Activated CD8-positive, alpha-beta memory T cell treated with anti-CD3 and anti-CD28 coated beads, Interleukin-2, amount 50 U/mL, for 48 hours (primary cell): ENCODE data around the gene LTB.
"Not testable (repeated sequence)": the region's sequence is repeated elsewhere in the genome, so short reads cannot be mapped to it uniquely, and the experiment has no call there.

Source experiments
- DNase-seq: peaks from one replicate; pipeline ENCODE4 v3.0.0-alpha.2; 2020

The LTB gene

DNA sequence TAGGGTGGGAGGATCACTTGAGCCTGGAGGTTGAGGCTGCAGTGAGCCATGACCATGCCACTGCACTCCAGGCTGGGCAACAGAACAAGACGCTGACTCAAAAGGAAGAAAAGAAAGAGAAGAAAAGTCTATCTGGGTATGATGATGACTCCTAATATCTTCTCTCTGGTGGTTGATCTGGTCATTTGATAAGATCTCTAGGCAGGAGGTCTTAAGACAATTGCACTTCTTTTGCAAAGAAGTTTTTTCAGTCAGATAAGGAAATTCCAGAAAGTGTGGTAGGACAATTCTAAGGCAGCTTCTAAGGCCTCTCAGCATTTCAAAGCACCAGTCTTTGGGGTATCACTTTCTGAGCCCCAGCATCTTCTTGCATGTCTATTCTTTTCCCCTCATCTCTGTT lies 25.1 kb upstream of the LTB start:
- no peak for DNase-seq

DNA sequence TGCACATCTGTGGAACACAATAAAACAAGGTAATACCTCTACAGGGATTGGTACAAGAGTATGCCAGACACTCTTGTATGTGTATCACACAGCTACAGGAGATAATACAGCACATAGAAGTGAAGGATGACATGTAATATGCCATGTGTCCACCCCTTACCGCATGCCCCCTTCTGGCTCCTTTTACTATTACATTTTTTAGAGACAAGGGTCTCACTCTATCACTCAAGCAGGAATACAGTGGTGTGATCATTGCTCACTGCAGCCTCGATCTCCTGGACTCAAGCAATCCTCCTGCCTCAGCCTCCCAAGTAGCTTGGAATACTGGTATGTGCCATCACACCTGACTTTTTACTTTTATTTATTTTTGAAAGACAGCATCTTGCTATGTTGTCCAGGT lies 14.8 kb upstream of the LTB start:
- DNase-seq = no peak

DNA sequence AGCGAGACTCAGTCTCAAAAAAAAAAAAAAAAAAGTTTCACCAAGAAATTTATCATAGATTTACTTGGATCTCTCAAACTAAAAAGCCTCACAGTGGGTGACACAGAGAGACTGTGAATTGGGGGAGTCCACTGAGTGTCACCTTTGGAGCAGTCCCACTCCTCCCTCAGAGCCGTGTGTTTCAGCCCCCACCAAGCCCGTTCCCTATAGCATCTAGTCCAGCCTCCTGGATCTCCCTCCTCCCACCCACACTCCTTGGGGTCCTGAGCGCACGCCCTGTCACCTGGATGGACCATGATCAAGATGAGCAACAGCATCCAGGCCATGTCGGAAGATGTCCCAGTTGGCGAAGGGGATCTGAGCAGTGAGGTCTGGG lies 10.2 kb upstream of the LTB start:
- DNase-seq = no peak

DNA sequence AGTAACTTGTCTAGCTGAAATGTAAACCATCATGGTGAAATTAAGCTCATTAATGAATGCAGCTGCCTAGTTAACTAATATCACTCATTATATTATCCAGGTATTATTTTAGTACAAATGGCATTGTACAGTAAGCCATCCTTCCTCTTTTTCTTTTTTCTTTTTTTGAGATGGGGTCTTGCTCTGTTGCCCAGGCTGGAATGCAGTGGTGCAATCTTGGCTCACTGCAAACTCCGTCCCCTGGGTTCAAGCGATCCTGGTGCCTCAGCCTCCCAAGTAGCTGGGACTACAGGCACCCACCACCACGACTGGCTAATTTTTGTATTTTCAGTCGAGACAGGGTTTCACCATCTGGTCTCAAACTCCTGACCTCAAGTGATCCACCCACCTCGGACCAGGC lies 8.5 kb upstream of the LTB start:
- not testable (repeated sequence) for DNase-seq

DNA sequence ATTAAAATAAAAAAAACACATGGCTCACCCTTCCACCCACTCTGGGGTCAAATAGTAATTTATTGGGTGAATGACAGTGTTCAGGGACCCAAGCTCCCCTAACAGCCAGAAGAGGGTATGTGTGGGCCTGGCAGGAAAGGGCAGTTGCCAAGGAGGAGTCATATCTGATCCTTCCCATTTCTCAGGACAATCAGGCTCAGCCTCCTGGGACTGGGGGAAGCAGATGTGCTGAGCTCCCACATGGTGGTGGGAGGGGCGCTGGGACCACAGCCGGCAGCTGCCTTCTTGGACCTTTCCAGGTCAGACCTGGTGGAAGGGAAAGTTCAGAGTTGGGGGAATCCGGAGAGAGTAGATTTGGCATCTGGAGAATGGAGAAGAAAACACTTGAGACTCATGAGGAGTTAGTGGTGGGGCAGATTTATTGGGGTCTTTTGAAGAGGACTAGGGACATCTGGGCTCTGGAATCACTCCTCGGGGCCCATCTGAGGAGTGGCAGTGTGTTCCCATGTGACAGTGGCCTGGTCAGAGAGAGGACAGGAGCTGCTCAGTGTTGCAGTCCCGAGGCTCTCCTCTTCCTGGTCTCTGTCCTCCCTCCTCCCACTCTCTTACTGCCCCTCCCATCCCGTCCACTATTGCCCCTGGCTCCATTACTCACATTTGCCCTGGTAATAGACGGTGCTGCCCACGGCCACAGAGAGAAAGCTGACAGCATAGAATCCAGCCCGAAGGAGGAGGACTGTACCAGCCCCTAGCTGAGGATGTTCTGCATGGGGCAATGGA lies 6.8 kb upstream of the LTB start:
- no peak for DNase-seq

DNA sequence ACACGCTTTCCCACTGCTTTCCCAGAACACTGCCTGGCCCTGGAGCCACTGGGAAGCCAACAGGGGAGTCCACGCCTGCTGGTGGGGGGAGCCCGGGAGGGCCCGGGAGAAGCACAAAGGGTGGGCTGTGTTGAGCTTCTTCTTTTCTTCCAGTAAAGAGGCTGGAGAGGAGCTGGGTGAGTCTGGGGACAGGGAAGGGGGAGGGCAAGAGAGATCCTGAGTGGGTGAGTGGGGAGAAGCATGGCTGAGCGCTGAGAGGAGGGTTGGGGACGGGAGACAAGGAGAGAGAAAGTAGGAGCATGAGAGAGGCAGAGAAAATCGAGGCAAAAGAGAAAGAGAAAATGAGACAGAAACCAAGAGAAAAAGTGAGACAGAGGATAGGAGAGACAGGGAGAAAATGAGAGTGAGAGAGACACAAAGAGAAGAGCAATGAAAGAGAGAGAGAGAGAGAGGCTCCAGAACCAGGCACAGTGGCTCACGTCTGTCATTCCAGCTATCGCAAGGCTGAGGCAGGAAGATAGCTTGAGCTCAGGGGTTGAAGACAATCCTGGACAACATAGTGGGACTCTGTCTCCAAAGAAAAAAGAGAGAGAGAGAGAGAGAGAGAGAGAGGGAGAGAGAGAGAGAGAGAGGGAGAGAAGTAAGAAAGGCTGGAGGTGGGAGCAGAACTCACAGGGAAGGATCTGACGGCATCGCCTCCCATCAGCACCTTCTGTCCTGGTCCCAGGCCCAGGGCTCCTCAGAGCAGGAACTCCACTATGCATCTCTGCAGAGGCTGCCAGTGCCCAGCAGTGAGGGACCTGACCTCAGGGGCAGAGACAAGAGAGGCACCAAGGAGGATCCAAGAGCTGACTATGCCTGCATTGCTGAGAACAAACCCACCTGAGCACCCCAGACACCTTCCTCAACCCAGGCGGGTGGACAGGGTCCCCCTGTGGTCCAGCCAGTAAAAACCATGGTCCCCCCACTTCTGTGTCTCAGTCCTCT lies 5.9 kb upstream of the LTB start:
- no peak for DNase-seq

DNA sequence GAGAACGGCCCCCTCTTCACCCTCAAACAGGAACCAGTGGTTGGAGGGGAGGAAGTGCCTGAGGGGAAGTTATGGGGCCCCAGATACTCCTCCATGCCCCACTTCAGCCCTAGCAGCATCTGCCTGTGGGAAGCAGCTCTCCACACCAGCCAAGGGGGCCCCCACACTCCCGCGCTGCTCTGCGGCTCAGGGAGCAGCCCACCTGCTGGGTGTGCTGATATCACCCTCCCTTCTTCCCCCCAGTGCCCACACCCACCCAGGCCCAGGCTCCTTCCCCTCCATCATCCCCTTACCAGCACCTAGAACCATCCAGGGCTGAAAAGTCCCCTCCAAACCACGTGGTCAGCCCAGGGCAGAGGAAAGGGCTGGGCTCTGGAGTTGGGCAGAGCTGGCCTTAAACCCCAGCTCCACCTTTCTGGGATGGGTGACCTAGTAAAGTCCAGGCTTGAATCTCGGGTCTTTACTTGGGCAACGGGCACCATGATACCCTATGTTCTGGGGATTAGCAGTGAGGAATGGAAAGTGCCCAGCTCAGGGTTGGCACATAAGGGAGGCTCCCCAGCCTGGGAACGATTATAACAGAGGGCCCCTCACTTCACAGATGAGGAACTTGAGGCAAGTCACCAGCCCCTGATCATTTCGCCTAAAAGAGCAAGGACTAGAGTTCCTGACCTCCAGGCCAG lies 4.5 kb upstream of the LTB start:
- DNase-seq = no peak

DNA sequence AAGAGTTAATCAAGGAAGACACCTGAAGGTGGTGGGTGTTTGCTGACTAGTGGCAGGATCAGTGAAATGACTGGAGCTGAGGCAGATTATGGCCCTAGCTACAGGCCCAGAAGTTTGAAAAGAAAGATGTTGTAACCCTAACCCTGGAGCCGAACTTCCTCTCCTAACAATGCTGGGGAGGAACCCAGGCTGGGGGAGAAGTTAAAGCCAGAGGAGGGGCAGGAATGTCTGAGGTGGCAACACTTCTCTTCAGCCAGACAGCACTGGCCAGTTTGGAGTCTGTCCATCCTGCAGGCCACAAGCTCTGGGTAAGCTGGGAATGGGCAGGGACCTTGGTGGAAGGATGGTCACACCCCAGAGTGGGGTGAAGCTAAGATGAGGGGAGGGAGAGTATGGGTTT lies 3.8 kb upstream of the LTB start, which contains the start of gene LST1:
TSS of gene LST1 (plus strand) at position 270 of the 400 bp plus-strand sequence. CDS start 1,023 bp downstream, outside the sequence.
- no peak for DNase-seq

DNA sequence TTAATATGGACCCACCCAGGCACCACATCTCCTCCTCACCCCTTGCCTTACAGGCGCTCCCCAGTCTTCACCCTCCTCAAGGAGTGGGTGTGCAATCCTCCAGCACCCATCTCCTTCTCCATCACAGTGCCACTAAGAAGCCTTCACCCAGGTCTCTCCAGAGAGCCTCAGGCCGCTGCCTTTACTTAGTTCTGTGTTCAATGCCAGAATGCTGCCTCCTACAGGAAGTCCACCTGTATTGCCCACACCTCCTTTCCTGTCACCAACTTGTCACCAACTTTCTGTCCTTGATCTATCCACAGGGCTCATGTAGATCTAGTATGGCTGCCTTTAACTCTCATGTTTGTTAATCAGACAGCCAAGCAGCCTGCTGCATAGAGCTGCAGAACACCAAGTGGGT lies 3.3 kb upstream of the LTB start:
- DNase-seq = no peak

DNA sequence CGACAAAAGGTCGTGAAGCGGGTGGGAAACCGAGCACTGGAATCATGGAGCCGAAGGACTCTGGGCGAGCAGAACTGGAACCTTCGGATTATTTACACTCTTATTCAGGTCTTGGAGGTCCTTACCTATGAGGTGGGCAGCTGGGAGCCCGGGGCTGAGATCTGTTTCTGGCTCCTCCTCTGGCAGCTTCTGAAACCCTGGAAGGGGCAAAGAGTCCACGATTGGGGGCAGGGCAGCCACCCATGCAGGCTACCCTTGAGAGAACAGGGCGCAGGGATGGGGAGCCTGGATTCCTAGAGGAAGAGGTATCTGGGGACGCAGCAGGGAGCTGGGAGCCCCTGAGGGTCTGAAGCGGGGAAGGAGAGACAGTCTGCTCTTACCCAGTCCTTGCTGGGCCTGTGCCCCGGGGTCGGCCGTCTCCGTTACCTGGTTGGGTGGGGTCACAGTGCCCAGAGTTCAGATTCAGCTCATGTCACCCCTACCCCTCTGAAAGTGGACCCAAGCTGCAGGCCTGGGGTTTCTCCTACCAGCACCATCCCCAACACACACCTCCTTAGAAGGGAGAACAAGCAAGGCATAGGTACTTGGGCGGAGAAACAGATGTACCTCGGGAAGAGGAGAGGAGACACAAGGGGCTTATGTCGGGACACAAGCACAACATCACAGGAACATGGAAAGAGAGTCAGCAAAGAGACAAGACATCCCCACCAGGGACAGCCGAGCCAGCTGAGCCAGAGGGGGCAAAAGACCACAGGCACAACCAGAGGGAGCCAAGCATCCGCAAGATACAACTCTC lies 592 bp downstream of the LTB start:
- no peak for DNase-seq

DNA sequence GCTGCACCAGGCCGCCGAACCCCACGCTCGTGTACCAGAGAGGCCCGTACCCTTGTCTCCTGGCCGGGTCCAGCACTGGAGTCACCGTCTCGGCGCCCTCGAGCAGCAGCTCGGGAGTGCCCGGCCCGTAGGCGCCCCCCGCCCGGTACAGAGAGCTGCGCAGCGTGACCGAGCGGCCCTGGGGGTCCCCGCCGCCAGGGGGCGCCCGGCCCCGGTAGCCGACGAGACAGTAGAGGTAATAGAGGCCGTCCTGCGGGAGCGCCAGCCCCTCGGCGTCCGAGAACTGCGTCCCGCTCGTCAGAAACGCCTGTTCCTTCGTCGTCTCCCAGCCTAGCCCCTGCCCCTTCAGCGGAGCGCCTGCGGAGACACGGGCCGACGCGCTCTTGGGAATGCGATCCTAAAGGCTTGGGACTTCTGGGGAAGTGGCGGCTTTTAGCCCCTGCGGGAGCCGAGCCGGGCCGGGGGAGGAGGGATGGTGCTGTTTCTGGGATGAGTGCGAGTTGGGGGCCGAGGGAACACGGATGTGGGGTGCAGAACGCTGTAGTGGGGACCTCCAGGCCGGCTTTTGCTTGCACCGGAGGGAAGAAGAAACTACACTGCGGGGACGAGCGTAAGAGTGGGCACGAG lies 1.3 kb downstream of the LTB start:
- DNase-seq = peak; percentile 99

DNA sequence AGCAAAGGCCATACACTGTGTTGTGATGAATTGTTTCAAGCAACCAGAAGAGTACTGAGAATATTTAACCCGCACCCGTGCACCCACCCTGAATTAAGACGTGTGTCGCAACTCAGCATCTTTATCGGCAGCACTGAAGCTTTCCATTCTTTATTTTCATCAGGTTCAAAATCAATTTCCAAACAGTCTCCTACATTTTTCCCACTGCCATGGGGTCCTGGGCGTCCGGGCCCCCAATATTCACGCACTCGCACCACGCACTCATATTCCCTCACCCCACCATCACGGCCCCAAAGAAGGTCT lies 1.8 kb downstream of the LTB start:
- no peak for DNase-seq

DNA sequence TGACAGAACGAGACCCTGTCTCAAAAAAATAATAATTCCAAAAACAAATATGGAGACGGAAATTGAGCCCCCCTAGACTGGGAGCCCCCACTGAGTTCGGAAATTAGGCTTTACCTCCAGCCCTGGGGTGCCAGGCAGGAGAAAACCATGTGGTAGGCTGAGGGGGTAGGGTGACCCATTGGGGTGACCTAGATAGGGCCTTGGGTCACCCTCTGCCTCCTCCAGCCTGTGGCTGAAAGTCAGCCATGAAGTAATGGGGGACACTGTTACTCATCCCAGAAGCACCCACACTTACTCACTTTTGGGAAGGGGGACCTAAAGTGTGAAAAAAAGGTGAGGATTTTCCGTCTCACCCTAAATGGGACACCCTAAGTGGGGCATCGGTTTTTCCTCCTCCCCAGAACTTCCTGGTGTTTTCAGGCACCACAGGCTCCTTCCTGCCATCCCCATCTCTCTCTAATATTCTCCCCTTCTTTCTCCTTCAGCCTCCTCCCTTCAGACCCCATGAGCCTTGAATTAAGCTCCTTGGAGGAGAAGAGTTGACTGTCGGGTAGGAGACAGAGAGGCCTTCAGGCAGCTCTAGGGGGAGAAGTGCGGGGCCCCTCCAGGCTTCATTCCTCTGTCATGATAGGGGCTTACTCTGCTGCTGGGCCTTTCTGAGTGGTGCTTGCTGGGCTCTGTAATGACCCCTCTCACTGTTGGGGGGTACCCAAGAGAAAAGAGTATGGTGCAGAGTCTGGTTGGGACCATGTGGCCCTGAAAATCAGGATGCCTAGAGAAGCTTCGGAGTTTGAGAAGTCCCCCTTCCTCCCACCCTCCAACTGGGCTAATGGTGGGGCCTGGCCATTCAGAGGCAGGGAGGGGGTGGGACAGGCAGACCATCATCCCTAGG lies 2.4 kb downstream of the LTB start:
- DNase-seq = no peak

DNA sequence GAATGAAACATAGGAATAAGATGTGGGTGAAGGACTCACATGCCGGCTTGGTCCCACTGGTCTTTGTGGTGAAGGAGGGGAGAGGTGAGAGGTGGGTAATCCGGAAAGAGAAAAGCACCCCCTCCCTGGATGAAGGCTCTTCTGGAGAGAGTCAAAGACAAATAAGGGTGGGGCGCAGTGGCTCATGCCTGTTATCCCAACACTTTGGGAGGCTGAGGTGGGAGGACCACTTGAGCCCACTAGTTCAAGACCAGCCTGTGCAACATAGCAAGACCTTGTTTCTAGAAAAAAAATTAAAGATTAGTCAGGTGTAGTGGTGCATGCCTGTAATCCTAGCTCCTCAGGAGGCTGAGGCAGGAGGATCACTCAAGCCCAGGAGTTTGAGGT lies 3.1 kb downstream of the LTB start:
- DNase-seq = no peak

DNA sequence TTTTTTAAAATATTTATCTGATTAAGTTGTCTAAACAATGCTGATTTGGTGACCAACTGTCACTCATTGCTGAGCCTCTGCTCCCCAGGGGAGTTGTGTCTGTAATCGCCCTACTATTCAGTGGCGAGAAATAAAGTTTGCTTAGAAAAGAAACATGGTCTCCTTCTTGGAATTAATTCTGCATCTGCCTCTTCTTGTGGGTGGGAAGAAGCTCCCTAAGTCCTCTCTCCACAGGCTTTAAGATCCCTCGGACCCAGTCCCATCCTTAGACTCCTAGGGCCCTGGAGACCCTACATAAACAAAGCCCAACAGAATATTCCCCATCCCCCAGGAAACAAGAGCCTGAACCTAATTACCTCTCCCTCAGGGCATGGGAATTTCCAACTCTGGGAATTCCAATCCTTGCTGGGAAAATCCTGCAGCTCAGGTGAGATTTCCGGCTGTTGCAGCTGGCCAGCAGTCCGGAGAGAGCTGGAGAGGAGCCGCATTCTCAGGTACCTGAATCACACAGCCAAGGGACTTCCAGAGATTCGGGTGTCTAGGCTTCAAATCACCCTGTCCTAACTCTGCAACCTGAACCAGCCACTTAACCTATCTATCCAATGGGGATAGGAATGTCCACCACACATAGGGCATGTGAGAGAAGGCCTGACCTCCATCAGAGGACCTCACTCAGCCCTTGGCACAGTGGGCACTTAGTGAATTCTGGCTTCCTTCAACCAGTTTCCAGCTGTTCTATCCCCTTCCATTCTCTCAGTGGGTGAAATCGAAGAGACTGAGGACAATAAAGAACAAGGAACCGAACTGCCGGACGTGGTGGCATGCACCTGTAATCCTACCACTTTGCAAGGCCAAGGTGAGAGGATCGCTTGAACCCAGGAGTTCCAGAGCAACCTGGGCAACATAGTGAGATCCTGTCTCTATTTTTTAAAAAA lies 3.8 kb downstream of the LTB start:
- no peak for DNase-seq

DNA sequence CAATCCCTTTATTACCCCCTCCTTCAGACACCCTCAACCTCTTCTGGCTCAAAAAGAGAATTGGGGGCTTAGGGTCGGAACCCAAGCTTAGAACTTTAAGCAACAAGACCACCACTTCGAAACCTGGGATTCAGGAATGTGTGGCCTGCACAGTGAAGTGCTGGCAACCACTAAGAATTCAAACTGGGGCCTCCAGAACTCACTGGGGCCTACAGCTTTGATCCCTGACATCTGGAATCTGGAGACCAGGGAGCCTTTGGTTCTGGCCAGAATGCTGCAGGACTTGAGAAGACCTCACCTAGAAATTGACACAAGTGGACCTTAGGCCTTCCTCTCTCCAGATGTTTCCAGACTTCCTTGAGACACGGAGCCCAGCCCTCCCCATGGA lies 4.7 kb downstream of the LTB start:
- DNase-seq = no peak

DNA sequence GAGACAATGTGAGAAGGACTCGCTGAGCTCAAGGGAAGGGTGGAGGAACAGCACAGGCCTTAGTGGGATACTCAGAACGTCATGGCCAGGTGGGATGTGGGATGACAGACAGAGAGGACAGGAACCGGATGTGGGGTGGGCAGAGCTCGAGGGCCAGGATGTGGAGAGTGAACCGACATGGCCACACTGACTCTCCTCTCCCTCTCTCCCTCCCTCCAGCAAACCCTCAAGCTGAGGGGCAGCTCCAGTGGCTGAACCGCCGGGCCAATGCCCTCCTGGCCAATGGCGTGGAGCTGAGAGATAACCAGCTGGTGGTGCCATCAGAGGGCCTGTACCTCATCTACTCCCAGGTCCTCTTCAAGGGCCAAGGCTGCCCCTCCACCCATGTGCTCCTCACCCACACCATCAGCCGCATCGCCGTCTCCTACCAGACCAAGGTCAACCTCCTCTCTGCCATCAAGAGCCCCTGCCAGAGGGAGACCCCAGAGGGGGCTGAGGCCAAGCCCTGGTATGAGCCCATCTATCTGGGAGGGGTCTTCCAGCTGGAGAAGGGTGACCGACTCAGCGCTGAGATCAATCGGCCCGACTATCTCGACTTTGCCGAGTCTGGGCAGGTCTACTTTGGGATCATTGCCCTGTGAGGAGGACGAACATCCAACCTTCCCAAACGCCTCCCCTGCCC lies 5.2 kb downstream of the LTB start:
- peak; percentile 78 for DNase-seq

DNA sequence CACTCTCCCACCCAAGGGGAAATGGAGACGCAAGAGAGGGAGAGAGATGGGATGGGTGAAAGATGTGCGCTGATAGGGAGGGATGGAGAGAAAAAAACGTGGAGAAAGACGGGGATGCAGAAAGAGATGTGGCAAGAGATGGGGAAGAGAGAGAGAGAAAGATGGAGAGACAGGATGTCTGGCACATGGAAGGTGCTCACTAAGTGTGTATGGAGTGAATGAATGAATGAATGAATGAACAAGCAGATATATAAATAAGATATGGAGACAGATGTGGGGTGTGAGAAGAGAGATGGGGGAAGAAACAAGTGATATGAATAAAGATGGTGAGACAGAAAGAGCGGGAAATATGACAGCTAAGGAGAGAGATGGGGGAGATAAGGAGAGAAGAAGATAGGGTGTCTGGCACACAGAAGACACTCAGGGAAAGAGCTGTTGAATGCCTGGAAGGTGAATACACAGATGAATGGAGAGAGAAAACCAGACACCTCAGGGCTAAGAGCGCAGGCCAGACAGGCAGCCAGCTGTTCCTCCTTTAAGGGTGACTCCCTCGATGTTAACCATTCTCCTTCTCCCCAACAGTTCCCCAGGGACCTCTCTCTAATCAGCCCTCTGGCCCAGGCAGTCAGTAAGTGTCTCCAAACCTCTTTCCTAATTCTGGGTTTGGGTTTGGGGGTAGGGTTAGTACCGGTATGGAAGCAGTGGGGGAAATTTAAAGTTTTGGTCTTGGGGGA lies 6.1 kb downstream of the LTB start:
- DNase-seq = no peak
